Body of pancreas (tissue), 4 donors: ENCODE data around the gene GJC2.

Source experiments
- CTCF ChIP-seq, 7 experiments: fragments of 450-650 bp in 4 of 7; fragments of 200-600 bp in 3 of 7; sonication (generic) in 3 of 7; IDR thresholded peaks; one replicate each; pipeline ENCODE4 v1.5.1; 2016 to 2019; ENCODE audit warnings: antibody characterized with exemption in 7 of 7
- POLR2A ChIP-seq, 3 donors: fragments of 450-650 bp; IDR thresholded peaks; one replicate each; pipeline ENCODE4 v1.6.1; 2016; ENCODE audit warnings: antibody characterized with exemption in 3 of 3, mild to moderate bottlenecking in 2 of 3

GRCh38 chr1:228207381-228207810 lies 57.7 kb downstream of the GJC2 start:
- no peak for TF ChIP-seq CTCF (IDR thresholded peaks at IDR 0.05)
- TF ChIP-seq POLR2A (IDR thresholded peaks at IDR 0.05) = no peak
